Panc1 (cell line): ENCODE data around the gene YRDC. TPM values are rescaled to one million over a fixed set of nuclear protein-coding genes. Genes with fewer than 3 reads are reported as not detected.

ENCODE experiments used
- ATAC-seq: fragments of 200-7000 bp; cut with Tn5 transposase; 2 replicates; pipeline ENCODE4 v1.9.1; 2020; ENCODE audit warnings: mild to moderate bottlenecking, moderate library complexity
- BruUV-seq: library from RNA; stranded (reverse); fragments of 400-500 nt; replicated peaks from 2 replicates; lab custom pipeline; 2021; lab: Mats Ljungman, UMichigan
- CTCF ChIA-PET: fragments of 300-600 bp; sonication (Branson Sonifier 250); formaldehyde crosslinking; loops from one replicate; lab custom pipeline; 2022; ENCODE audit warnings: antibody characterized with exemption; lab: Charles Lee
- POLR2A ChIA-PET: fragments of 300-600 bp; sonication (Branson Sonifier 250); formaldehyde crosslinking; loops from one replicate; lab custom pipeline; 2022; ENCODE audit warnings: antibody characterized with exemption; lab: Charles Lee
- DNase-seq: peaks from one replicate; pipeline ENCODE4 v3.0.0-alpha.2; 2010; ENCODE audit warnings: low read depth, low spot score
- H3K27ac ChIP-seq: 2 replicates; pipeline ENCODE4 v1.5.1; 2011; ENCODE audit warnings: mild to moderate bottlenecking, low read length, inconsistent platforms
- H3K27me3 ChIP-seq: fragments of 200-500 bp; sonication (Bioruptor generic); 2 replicates; pipeline ENCODE4 v1.6.0; 2014; ENCODE audit warnings: low read length, inconsistent platforms; ENCODE audit not compliant: control insufficient read depth, insufficient read depth
- H3K36me3 ChIP-seq: fragments of 200-500 bp; sonication (Bioruptor generic); 2 replicates; pipeline ENCODE4 v1.5.1; 2014; ENCODE audit warnings: inconsistent platforms, mild to moderate bottlenecking, low read length, moderate library complexity; ENCODE audit not compliant: control insufficient read depth, insufficient read depth
- H3K4me1 ChIP-seq: 2 replicates; pipeline ENCODE4 v1.5.1; 2011; ENCODE audit warnings: inconsistent platforms, mild to moderate bottlenecking, low read length, moderate library complexity; ENCODE audit not compliant: control insufficient read depth, insufficient read depth
- H3K4me3 ChIP-seq, 2 experiments: 2 replicates each; pipeline ENCODE4 v1.5.1; 2011 to 2012; ENCODE audit warnings: low read depth in 2 of 2, low read length in 2 of 2, mild to moderate bottlenecking in 2 of 2, inconsistent platforms in 1 of 2, moderate library complexity in 1 of 2
- H3K9me3 ChIP-seq: fragments of 200-500 bp; sonication (Bioruptor generic); 2 replicates; pipeline ENCODE4 v1.5.1; 2014; ENCODE audit warnings: low read depth, mild to moderate bottlenecking, inconsistent platforms, low read length, moderate library complexity; ENCODE audit not compliant: control insufficient read depth, insufficient read depth
- CTCF ChIP-seq: fragments of 450-650 bp; IDR thresholded peaks from 2 replicates; pipeline ENCODE4 v1.5.1; 2017; ENCODE audit warnings: mild to moderate bottlenecking
- POLR2AphosphoS5 ChIP-seq: IDR thresholded peaks from 2 replicates; pipeline ENCODE4 v1.6.1; 2012; ENCODE audit warnings: mild to moderate bottlenecking, low read depth, low read length, moderate library complexity
- REST ChIP-seq, 2 experiments: IDR thresholded peaks; 2 replicates each; pipeline ENCODE4 v1.6.1; 2011 to 2012; ENCODE audit warnings: low read depth in 2 of 2, control low read depth in 1 of 2, low read length in 1 of 2, mild to moderate bottlenecking in 1 of 2, moderate library complexity in 1 of 2; ENCODE audit not compliant: insufficient read depth in 1 of 2
- SIN3A ChIP-seq: IDR thresholded peaks from 2 replicates; pipeline ENCODE4 v1.6.1; 2012; ENCODE audit warnings: low read depth, mild to moderate bottlenecking, low read length, moderate library complexity, borderline replicate concordance; ENCODE audit not compliant: insufficient read depth
- TCF7L2 ChIP-seq: IDR thresholded peaks from 2 replicates; pipeline ENCODE4 v1.6.1; 2011; ENCODE audit warnings: mild to moderate bottlenecking, low read depth, low read length, inconsistent platforms
- in situ Hi-C: cut with HindIII; loops from 2 replicates; pipeline ENCODE4 v1.10.0; 2016; ENCODE audit warnings: low sequenced_read_pairs, low pct_unique_long_range_greater_than_20kb
- intact Hi-C: fragments of 100-400 bp; cut with micrococcal nuclease; formaldehyde crosslinking; loops from one replicate; pipeline ENCODE4 v1.10.0; 2022; ENCODE audit not compliant: unreplicated experiment
- total RNA-seq: library from RNA; stranded (reverse); gene quantifications from one replicate; pipeline ENCODE4 v1.2.1, GENCODE V29; 2021; ENCODE audit not compliant: unreplicated experiment

YRDC gene
- total RNA-seq, 1 experiment from 2014 or later: 24.0 TPM

GRCh38 chr1:37765916-37766664, 41.9 kb downstream of the YRDC start:
- DNase-seq (no peak), ATAC-seq (peak; percentile 71)
- H3K4me3 ChIP-seq: peak overlapping the region; percentile 39 to 54
- H3K4me1 ChIP-seq: peaks cover 10% of the 10 kb centered on the region; the same call in 1 of the 2 replicates
- no peaks in the 10 kb centered on the region for H3K36me3 ChIP-seq
- CTCF ChIA-PET: interaction anchor here (0.6 kb wide), 2 partner anchors 48 to 217 kb away, joined by 3 to 6 read pairs; no protein-coding TSS in a partner anchor
- in situ Hi-C loops (no loop called here), intact Hi-C loops (no loop called here)
- POLR2A ChIA-PET: no interaction called here
- H3K27me3 ChIP-seq: peaks cover 27% of the 10 kb centered on the region
- H3K9me3 ChIP-seq: no peaks in the 10 kb centered on the region
- TF ChIP-seq SIN3A: no peak
- TF ChIP-seq CTCF: peak; percentile 63
- TF ChIP-seq TCF7L2: no peak
- TF ChIP-seq POLR2AphosphoS5: no peak
- TF ChIP-seq REST (IDR thresholded peaks at IDR 0.05; ENCODE audit: insufficient read depth in 1 of 2, low read depth in 2 of 2, low read length in 1 of 2): peak in 1 of 2 experiments; percentile 60; a peak in 1 of 4 replicates
- no TSS peak for BruUV-seq
- no peak overlapping the region for H3K27ac ChIP-seq

- H3K36me3 ChIP-seq: no peaks in the 10 kb centered on the region
- in situ Hi-C loops: no loop called here
- H3K27ac ChIP-seq: no peak within 1 kb of the TSS
- peaks cover 27% of the 10 kb centered on the region for H3K27me3 ChIP-seq
- no peak for DNase-seq
- TF ChIP-seq POLR2AphosphoS5 (no peak), TCF7L2 (no peak), CTCF (no peak), SIN3A (no peak), REST (IDR thresholded peaks at IDR 0.05; ENCODE audit: insufficient read depth in 1 of 2, low read depth in 2 of 2, low read length in 1 of 2) (no peak; a peak in 1 of 4 replicates)
- CTCF ChIA-PET: interaction anchor here (0.7 kb wide), 1 partner anchor 11 kb away, joined by 8 read pairs; no protein-coding TSS in a partner anchor
- BruUV-seq: no TSS peak
- intact Hi-C loops: no loop called here
- no peaks in the 10 kb centered on the region for H3K9me3 ChIP-seq
- H3K4me1 ChIP-seq: peaks cover 10% of the 10 kb centered on the region; the same call in 1 of the 2 replicates
- POLR2A ChIA-PET: interaction anchor here (0.6 kb wide), 1 partner anchor 1250 kb away, joined by 3 read pairs; no protein-coding TSS in a partner anchor
- ATAC-seq: peak; percentile 12; the same call in 1 of the 2 replicates
- peak within 1 kb of the TSS; percentile 39 to 54 for H3K4me3 ChIP-seq
Measured at GRCh38 chr1:37764888-37765441, 43.0 kb downstream of the YRDC start, which contains the start of gene EPHA10. Gene EPHA10 (minus strand): TSS chr1:37765120. CDS start chr1:37765066, 54 bp downstream.
